HEK293 (cell line): ENCODE measurements around the gene UBE2D2.

Source experiments
- CTCF ChIA-PET: fragments of 350-600 bp; formaldehyde crosslinking; extraction: SDS; loops from one replicate; lab custom pipeline; 2021; ENCODE audit warnings: antibody characterized with exemption; lab: Yijun Ruan, JAX
- POLR2A ChIA-PET: fragments of 300-600 bp; formaldehyde crosslinking; extraction: SDS; loops from one replicate; lab custom pipeline; 2020; ENCODE audit warnings: antibody characterized with exemption, inconsistent platforms; lab: Yijun Ruan, JAX
- H3K27ac ChIP-seq: fragments of 200-500 bp; sonication (Bioruptor generic); 2 replicates; pipeline ENCODE4 v1.5.1; 2014; ENCODE audit warnings: low read depth, low read length, control low read depth, inconsistent platforms; ENCODE audit errors: extremely low read depth
- H3K36me3 ChIP-seq, 2 experiments: fragments of 200-500 bp in 1 of 2; sonication (Bioruptor generic) in 1 of 2; 1 replicate in 1 of 2; 2 replicates in 1 of 2; pipeline ENCODE4 v1.5.1; 2014 to 2017; ENCODE audit warnings: inconsistent platforms in 2 of 2, low read length in 2 of 2; ENCODE audit not compliant: control insufficient read depth in 2 of 2, insufficient read depth in 1 of 2
- H3K4me1 ChIP-seq: fragments of 200-500 bp; sonication (Bioruptor generic); 2 replicates; pipeline ENCODE4 v1.5.1; 2014; ENCODE audit warnings: mild to moderate bottlenecking, low read length, inconsistent platforms; ENCODE audit not compliant: control insufficient read depth, insufficient read depth
- H3K4me3 ChIP-seq: 2 replicates; pipeline ENCODE4 v1.5.1; 2011; ENCODE audit warnings: low read depth, mild to moderate bottlenecking, control low read depth, low read length, moderate library complexity
- H3K9me3 ChIP-seq: fragments of 200-500 bp; sonication (Bioruptor generic); 2 replicates; pipeline ENCODE4 v1.5.1; 2014; ENCODE audit warnings: low read depth, low read length, inconsistent platforms; ENCODE audit not compliant: control insufficient read depth, insufficient read depth
- CTCF ChIP-seq: fragments of 450-650 bp; formaldehyde crosslinking; IDR thresholded peaks from 2 replicates; pipeline ENCODE4 v1.5.1; 2016; ENCODE audit warnings: missing biosample characterization, missing genetic modification characterization
- EGR2 ChIP-seq: fragments of 450-650 bp; formaldehyde crosslinking; IDR thresholded peaks from 2 replicates; pipeline ENCODE4 v1.5.1; 2016; ENCODE audit warnings: low read depth, missing biosample characterization, missing genetic modification characterization
- GLIS1 ChIP-seq: fragments of 450-650 bp; formaldehyde crosslinking; IDR thresholded peaks from 2 replicates; pipeline ENCODE4 v1.5.1; 2016; ENCODE audit warnings: missing biosample characterization, missing genetic modification characterization
- GLIS2 ChIP-seq: fragments of 450-650 bp; formaldehyde crosslinking; IDR thresholded peaks from 2 replicates; pipeline ENCODE4 v1.5.1; 2016; ENCODE audit warnings: missing biosample characterization, missing genetic modification characterization
- TRIM28 ChIP-seq: IDR thresholded peaks from 2 replicates; pipeline ENCODE4 v1.6.1; 2011; ENCODE audit warnings: low read length, control low read depth, borderline replicate concordance
- ZFHX2 ChIP-seq: fragments of 450-650 bp; formaldehyde crosslinking; conservative IDR thresholded peaks from 2 replicates; pipeline ENCODE4 v1.5.1; 2016; ENCODE audit warnings: missing biosample characterization, missing genetic modification characterization
- ZIC2 ChIP-seq: fragments of 450-650 bp; formaldehyde crosslinking; IDR thresholded peaks from 2 replicates; pipeline ENCODE4 v1.5.1; 2016; ENCODE audit warnings: missing biosample characterization, missing genetic modification characterization
- ZNF19 ChIP-seq: fragments of 450-650 bp; formaldehyde crosslinking; IDR thresholded peaks from 2 replicates; pipeline ENCODE4; 2016; ENCODE audit warnings: missing biosample characterization, missing genetic modification characterization, low read depth
- ZNF221 ChIP-seq: fragments of 450-650 bp; formaldehyde crosslinking; IDR thresholded peaks from 2 replicates; pipeline ENCODE4 v1.5.1; 2017; ENCODE audit warnings: missing biosample characterization, missing genetic modification characterization, borderline replicate concordance
- ZNF341 ChIP-seq: fragments of 450-650 bp; formaldehyde crosslinking; IDR thresholded peaks from 2 replicates; pipeline ENCODE4; 2016; ENCODE audit warnings: low read depth, missing biosample characterization, missing genetic modification characterization
- ZNF518A ChIP-seq: fragments of 450-650 bp; formaldehyde crosslinking; conservative IDR thresholded peaks from 2 replicates; pipeline ENCODE4 v1.5.1; 2016; ENCODE audit warnings: low read depth, missing biosample characterization, missing genetic modification characterization
- ZNF560 ChIP-seq: fragments of 450-650 bp; formaldehyde crosslinking; IDR thresholded peaks from 2 replicates; pipeline ENCODE4 v1.5.1; 2017; ENCODE audit warnings: missing biosample characterization, missing genetic modification characterization, borderline replicate concordance
- ZNF585B ChIP-seq: fragments of 450-650 bp; formaldehyde crosslinking; IDR thresholded peaks from 2 replicates; pipeline ENCODE4 v1.5.1; 2016; ENCODE audit warnings: missing biosample characterization, missing genetic modification characterization
- ZNF596 ChIP-seq: fragments of 450-650 bp; IDR thresholded peaks from 2 replicates; pipeline ENCODE4 v1.5.0; 2018; ENCODE audit warnings: missing biosample characterization, mild to moderate bottlenecking, missing genetic modification characterization, moderate library complexity
- ZNF600 ChIP-seq: fragments of 450-650 bp; formaldehyde crosslinking; IDR thresholded peaks from 2 replicates; pipeline ENCODE4 v1.5.1; 2016; ENCODE audit warnings: missing biosample characterization, missing genetic modification characterization
- ZSCAN30 ChIP-seq: fragments of 450-650 bp; IDR thresholded peaks from 2 replicates; pipeline ENCODE4 v1.5.1; 2018; ENCODE audit warnings: missing biosample characterization, mild to moderate bottlenecking, missing genetic modification characterization, moderate library complexity
- TF ChIP-seq, protein P1 (sequence below): fragments of 450-650 bp; formaldehyde crosslinking; IDR thresholded peaks from 2 replicates; pipeline ENCODE4 v1.5.1; 2017; ENCODE audit warnings: missing biosample characterization, missing genetic modification characterization
- TF ChIP-seq, protein P2 (sequence below): fragments of 450-650 bp; formaldehyde crosslinking; IDR thresholded peaks from 2 replicates; pipeline ENCODE4 v1.5.1; 2016; ENCODE audit warnings: missing biosample characterization, missing genetic modification characterization

The UBE2D2 gene

DNA sequence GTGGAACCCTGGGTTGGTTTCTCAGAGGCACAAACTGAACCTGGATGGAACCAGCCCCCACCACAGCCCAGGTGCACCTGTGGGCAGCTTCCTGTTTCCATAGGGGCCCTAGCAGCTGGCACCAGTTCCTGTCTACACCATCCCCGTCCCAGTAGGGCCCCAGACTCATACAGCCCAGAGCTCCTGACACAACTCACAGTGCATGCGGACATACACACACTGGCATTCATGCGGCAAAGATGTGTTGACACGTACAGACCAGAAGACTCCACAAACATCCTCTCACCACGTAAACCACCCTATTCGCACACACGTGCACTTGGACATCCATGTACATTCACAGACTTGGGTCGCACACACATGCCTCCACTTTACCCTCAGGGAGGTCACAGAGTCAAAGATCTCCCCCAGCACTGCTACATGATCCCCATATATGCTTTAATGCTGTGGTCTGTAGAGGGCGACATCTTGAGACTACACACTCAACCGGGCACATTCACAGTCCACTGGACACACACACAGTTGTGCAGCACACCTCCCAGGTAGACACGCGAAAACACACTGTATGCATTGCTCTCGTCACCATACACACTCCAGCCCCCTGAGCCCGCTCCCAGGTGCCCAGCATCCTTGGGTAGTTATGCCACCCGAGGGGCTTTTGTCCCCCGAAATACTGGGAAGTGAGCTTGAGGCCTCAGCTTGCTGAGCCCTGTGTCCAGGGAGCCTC, 109.4 kb downstream of the UBE2D2 start:
- Histone ChIP-seq H3K4me1 (peaks cover 4% of the 10 kb centered on the region; the same call in 1 of the 2 replicates), H3K27ac (no peak overlapping the region), H3K36me3 (no peaks in the 10 kb centered on the region), H3K9me3 (no peaks in the 10 kb centered on the region), H3K4me3 (no peak overlapping the region)
- peak; percentile 35; the same call in 1 of the 2 replicates for TF ChIP-seq CTCF (tag by site-specific recombination)
- no peak for TF ChIP-seq ZNF221 (tag by site-specific recombination)
- no peak for TF ChIP-seq ZSCAN30
- TF ChIP-seq TRIM28: peak; percentile 23; the same call in 1 of the 2 replicates
- TF ChIP-seq, protein P1, sequence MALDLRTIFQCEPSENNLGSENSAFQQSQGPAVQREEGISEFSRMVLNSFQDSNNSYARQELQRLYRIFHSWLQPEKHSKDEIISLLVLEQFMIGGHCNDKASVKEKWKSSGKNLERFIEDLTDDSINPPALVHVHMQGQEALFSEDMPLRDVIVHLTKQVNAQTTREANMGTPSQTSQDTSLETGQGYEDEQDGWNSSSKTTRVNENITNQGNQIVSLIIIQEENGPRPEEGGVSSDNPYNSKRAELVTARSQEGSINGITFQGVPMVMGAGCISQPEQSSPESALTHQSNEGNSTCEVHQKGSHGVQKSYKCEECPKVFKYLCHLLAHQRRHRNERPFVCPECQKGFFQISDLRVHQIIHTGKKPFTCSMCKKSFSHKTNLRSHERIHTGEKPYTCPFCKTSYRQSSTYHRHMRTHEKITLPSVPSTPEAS (tag by site-specific recombination): peak; percentile 33; the same call in 1 of the 2 replicates
- no peak for TF ChIP-seq ZNF585B (tag by site-specific recombination)
- ChIA-PET POLR2A (no interaction called here), CTCF (interaction anchor here (0.8 to 4.1 kb wide), 4 partner anchors 10 to 95 kb away, joined by 3 to 26 read pairs (median 4); no protein-coding TSS in a partner anchor)

- POLR2A ChIA-PET: no interaction called here
- TF ChIP-seq EGR2 (tag by site-specific recombination) (peak; percentile 45), GLIS2 (tag by site-specific recombination) (peak; percentile 11; the same call in 1 of the 2 replicates), ZFHX2 (tag by site-specific recombination) (peak; percentile 37), ZNF600 (tag by site-specific recombination) (peak; percentile 39; the same call in 1 of the 2 replicates), ZNF19 (tag by site-specific recombination) (no peak), GLIS1 (tag by site-specific recombination) (peak; percentile 72), ZNF596 (tag by site-specific recombination) (no peak), ZNF560 (tag by site-specific recombination) (no peak), ZNF518A (no peak), ZNF341 (tag by site-specific recombination) (no peak), ZIC2 (peak; percentile 84)
- TF ChIP-seq, protein P2, sequence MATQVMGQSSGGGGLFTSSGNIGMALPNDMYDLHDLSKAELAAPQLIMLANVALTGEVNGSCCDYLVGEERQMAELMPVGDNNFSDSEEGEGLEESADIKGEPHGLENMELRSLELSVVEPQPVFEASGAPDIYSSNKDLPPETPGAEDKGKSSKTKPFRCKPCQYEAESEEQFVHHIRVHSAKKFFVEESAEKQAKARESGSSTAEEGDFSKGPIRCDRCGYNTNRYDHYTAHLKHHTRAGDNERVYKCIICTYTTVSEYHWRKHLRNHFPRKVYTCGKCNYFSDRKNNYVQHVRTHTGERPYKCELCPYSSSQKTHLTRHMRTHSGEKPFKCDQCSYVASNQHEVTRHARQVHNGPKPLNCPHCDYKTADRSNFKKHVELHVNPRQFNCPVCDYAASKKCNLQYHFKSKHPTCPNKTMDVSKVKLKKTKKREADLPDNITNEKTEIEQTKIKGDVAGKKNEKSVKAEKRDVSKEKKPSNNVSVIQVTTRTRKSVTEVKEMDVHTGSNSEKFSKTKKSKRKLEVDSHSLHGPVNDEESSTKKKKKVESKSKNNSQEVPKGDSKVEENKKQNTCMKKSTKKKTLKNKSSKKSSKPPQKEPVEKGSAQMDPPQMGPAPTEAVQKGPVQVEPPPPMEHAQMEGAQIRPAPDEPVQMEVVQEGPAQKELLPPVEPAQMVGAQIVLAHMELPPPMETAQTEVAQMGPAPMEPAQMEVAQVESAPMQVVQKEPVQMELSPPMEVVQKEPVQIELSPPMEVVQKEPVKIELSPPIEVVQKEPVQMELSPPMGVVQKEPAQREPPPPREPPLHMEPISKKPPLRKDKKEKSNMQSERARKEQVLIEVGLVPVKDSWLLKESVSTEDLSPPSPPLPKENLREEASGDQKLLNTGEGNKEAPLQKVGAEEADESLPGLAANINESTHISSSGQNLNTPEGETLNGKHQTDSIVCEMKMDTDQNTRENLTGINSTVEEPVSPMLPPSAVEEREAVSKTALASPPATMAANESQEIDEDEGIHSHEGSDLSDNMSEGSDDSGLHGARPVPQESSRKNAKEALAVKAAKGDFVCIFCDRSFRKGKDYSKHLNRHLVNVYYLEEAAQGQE (tag by site-specific recombination): no peak
These were observed 110.1 kb downstream of the UBE2D2 start for GRCh38 chr5:139671096-139671841.

More at GRCh38 chr5:139671096-139671841, 110.1 kb downstream of the UBE2D2 start:
- Histone ChIP-seq H3K4me1 (peaks cover 4% of the 10 kb centered on the region; the same call in 1 of the 2 replicates), H3K27ac (no peak overlapping the region), H3K36me3 (no peaks in the 10 kb centered on the region), H3K4me3 (no peak overlapping the region), H3K9me3 (no peaks in the 10 kb centered on the region)
- CTCF ChIA-PET: interaction anchor here (0.6 to 4.1 kb wide), 4 partner anchors 10 to 95 kb away, joined by 3 to 26 read pairs (median 4); no protein-coding TSS in a partner anchor
